ENCODE data around the gene PDE11A. TPM values are rescaled to one million over a fixed set of nuclear protein-coding genes. Genes with fewer than 3 reads are reported as not detected.

The PDE11A gene
- total RNA-seq, 1 experiment from 2014 or later: 1.4 TPM

DNA sequence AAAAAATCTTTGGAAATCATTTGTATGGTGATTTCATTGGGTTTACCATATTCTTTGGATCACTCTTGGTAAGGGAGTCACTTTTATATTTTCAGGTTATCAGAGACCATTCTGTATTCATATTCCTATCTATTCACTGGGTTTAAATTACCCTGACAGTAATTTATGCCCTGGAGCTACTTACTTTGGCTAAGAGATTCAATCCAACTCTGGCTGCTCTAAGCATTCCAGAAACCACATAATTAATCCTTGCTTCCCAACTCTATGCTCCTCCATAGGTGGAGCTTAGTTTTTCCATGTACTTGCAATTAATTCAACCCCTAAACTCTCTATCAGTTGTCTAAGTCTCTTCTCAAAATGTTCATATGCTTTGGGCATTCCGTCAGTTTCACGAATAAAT, 343.7 kb downstream of the PDE11A start:
- CTCF ChIA-PET: no interaction called here
- H3K27me3 Mint-ChIP-seq (ENCODE audit: unreplicated experiment): peaks cover 15% of the 10 kb centered on the region
- TF ChIP-seq, protein P1, sequence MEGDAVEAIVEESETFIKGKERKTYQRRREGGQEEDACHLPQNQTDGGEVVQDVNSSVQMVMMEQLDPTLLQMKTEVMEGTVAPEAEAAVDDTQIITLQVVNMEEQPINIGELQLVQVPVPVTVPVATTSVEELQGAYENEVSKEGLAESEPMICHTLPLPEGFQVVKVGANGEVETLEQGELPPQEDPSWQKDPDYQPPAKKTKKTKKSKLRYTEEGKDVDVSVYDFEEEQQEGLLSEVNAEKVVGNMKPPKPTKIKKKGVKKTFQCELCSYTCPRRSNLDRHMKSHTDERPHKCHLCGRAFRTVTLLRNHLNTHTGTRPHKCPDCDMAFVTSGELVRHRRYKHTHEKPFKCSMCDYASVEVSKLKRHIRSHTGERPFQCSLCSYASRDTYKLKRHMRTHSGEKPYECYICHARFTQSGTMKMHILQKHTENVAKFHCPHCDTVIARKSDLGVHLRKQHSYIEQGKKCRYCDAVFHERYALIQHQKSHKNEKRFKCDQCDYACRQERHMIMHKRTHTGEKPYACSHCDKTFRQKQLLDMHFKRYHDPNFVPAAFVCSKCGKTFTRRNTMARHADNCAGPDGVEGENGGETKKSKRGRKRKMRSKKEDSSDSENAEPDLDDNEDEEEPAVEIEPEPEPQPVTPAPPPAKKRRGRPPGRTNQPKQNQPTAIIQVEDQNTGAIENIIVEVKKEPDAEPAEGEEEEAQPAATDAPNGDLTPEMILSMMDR (IDR thresholded peaks at IDR 0.05; ENCODE audit: unreplicated experiment): no peak
- H3K4me3 Mint-ChIP-seq (ENCODE audit: low read depth, unreplicated experiment): no peak overlapping the region
- intact Hi-C loops (cut with micrococcal nuclease; ENCODE audit: unreplicated experiment): no loop called here
- no TSS peak for BruUV-seq (replicated peaks)
- no peaks in the 10 kb centered on the region for H3K36me3 Mint-ChIP-seq (ENCODE audit: insufficient read depth, unreplicated experiment)
- DNase-seq: no peak
- no peak overlapping the region for H3K27ac Mint-ChIP-seq (ENCODE audit: unreplicated experiment)
- H3K4me1 Mint-ChIP-seq (ENCODE audit: low read depth, unreplicated experiment): no peaks in the 10 kb centered on the region
- H3K9me3 Mint-ChIP-seq (ENCODE audit: low read depth, unreplicated experiment): no peaks in the 10 kb centered on the region

DNA sequence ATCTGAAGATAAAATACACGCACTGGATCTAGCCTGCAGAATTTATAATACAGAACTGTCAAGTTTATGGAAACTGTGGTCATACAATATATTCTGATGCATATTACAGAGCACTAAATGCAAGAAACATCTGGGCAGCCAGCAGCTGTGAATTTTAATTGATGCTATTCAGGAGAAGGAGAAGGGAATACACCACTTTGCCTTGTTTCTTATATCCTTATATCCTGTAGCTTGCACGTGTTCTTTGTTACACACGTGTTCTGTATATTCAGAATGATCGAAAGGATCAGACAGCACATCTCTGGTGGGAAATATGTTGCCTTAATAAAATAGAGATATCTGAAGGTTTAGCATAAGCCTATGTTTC, 344.2 kb downstream of the PDE11A start:
- Mint-ChIP-seq H3K27me3 (ENCODE audit: unreplicated experiment) (peaks cover 15% of the 10 kb centered on the region), H3K36me3 (ENCODE audit: insufficient read depth, unreplicated experiment) (no peaks in the 10 kb centered on the region), H3K9me3 (ENCODE audit: low read depth, unreplicated experiment) (no peaks in the 10 kb centered on the region), H3K4me3 (ENCODE audit: low read depth, unreplicated experiment) (no peak overlapping the region), H3K27ac (ENCODE audit: unreplicated experiment) (no peak overlapping the region), H3K4me1 (ENCODE audit: low read depth, unreplicated experiment) (no peaks in the 10 kb centered on the region)
- CTCF ChIA-PET: no interaction called here
- no TSS peak for BruUV-seq (replicated peaks)
- DNase-seq: no peak
- intact Hi-C loops (cut with micrococcal nuclease; ENCODE audit: unreplicated experiment): no loop called here
- TF ChIP-seq, protein P1 (IDR thresholded peaks at IDR 0.05; ENCODE audit: unreplicated experiment): no peak

DNA sequence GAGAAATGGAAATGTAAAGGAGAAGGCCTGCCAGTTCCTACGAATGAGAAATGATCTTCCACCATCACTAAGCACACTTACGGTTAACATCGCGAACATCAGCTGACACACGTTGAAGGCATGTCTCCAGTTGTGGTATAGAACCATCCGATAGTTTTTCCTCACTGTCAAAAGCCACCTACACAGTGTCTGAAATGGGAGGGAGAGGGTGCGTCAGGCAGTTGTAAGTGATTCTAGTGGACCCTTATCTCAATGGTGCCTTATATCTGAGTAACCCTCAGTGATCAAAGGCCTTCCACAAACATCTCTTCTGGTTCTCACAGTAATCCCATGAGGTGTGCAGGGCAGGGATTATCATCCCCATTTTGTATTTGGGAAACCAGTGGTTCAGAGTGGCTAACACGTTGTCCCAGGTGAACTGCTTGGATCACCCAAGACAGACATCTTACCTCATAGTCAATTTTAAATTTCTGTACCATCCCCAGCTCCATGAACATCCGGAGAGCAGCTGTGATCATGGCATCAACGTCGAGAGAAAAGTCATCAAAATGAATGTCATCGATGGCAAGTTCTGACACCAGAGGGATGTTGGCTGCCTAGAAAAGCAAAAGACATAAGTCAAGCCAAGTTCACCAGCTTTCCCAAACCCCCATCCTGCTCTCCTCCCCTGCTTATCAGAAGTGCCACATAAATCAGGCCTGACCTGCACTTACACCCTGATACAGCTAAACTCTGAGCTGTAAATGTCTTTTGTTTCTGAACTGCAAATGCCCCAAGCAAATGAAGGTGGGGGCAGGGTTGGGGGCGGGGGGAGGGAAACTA, 344.8 kb downstream of the PDE11A start:
- H3K27ac Mint-ChIP-seq (ENCODE audit: unreplicated experiment): no peak overlapping the region
- no peaks in the 10 kb centered on the region for H3K4me1 Mint-ChIP-seq (ENCODE audit: low read depth, unreplicated experiment)
- no peaks in the 10 kb centered on the region for H3K36me3 Mint-ChIP-seq (ENCODE audit: insufficient read depth, unreplicated experiment)
- CTCF ChIA-PET: no interaction called here
- peaks cover 15% of the 10 kb centered on the region for H3K27me3 Mint-ChIP-seq (ENCODE audit: unreplicated experiment)
- no TSS peak for BruUV-seq (replicated peaks)
- no peak overlapping the region for H3K4me3 Mint-ChIP-seq (ENCODE audit: low read depth, unreplicated experiment)
- intact Hi-C loops (cut with micrococcal nuclease; ENCODE audit: unreplicated experiment): no loop called here
- TF ChIP-seq, protein P1 (IDR thresholded peaks at IDR 0.05; ENCODE audit: unreplicated experiment): no peak
- H3K9me3 Mint-ChIP-seq (ENCODE audit: low read depth, unreplicated experiment): no peaks in the 10 kb centered on the region
- no peak for DNase-seq

DNA sequence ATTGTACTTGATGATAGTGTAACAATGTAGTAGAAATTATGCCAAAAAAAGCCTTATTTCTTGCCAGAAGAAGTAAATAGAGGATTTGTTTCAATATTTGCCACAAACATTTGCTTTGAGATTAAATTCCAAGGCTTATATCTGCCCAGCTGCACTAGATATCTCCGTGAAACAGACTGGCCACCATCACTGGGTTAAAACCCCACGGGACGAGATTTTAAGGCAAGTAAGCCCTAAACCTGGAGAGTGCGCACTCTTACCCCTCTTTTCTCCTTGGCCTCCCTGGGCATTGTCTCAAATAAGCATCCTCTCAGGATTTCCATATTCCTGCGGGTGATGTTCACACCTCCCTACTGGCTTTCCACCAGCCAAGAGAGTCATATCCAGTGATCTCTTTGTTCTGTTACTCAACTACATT, 345.6 kb downstream of the PDE11A start:
- Mint-ChIP-seq H3K9me3 (ENCODE audit: low read depth, unreplicated experiment) (no peaks in the 10 kb centered on the region), H3K36me3 (ENCODE audit: insufficient read depth, unreplicated experiment) (no peaks in the 10 kb centered on the region), H3K4me1 (ENCODE audit: low read depth, unreplicated experiment) (no peaks in the 10 kb centered on the region), H3K27me3 (ENCODE audit: unreplicated experiment) (peaks cover 15% of the 10 kb centered on the region), H3K27ac (ENCODE audit: unreplicated experiment) (no peak overlapping the region), H3K4me3 (ENCODE audit: low read depth, unreplicated experiment) (no peak overlapping the region)
- intact Hi-C loops (cut with micrococcal nuclease; ENCODE audit: unreplicated experiment): no loop called here
- DNase-seq: no peak
- CTCF ChIA-PET: no interaction called here
- BruUV-seq (replicated peaks): no TSS peak
- TF ChIP-seq, protein P1 (IDR thresholded peaks at IDR 0.05; ENCODE audit: unreplicated experiment): no peak

All from Calu3 (cell line).